ENCODE measurements around the gene PLEKHA5. TPM values are rescaled to one million over a fixed set of nuclear protein-coding genes. Genes with fewer than 3 reads are reported as not detected.
"Not testable (repeated sequence)": the region's sequence is repeated elsewhere in the genome, so short reads cannot be mapped to it uniquely, and the experiment has no call there.

Gene PLEKHA5
- total RNA-seq, 2 experiments from 2014 or later: 4.5 to 5.1 TPM

GRCh38 chr12:19165451-19165850 is 35.9 kb downstream of the PLEKHA5 start:
- Mint-ChIP-seq H3K27me3 (no peaks in the 10 kb centered on the region), H3K4me1 (no peaks in the 10 kb centered on the region), H3K9me3 (no peaks in the 10 kb centered on the region), H3K36me3 (ENCODE audit: low read depth) (no peaks in the 10 kb centered on the region), H3K4me3 (no peak overlapping the region), H3K27ac (no peak overlapping the region)
- POLR2A ChIA-PET: no interaction called here
- no peak for DNase-seq
- CTCF ChIA-PET: no interaction called here

DNA sequence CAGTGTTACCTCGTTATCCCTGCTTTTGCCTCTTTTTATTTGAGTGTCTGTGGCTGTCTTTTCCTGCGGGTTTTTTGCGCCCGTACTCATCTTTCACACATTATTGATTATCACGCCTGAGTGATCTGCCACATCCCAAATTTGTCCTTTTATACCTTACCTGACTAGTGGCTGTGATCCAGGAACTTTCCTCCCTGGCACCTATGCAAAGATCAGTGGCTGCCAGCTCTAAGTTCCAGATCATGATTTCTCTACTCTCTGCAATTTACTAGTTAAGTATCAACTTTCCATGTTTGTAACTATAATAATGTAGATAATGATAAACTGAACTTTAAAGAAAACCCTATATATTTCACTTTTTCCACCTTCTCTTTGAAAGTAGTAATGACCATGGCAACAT is 36.9 kb downstream of the PLEKHA5 start:
- Mint-ChIP-seq H3K27me3 (no peaks in the 10 kb centered on the region), H3K4me1 (no peaks in the 10 kb centered on the region), H3K27ac (no peak overlapping the region), H3K36me3 (ENCODE audit: low read depth) (no peaks in the 10 kb centered on the region), H3K4me3 (no peak overlapping the region), H3K9me3 (no peaks in the 10 kb centered on the region)
- CTCF ChIA-PET: no interaction called here
- POLR2A ChIA-PET: no interaction called here
- DNase-seq: no peak

- DNase-seq: no peak
- Mint-ChIP-seq H3K36me3 (ENCODE audit: low read depth) (no peaks in the 10 kb centered on the region), H3K4me3 (no peak overlapping the region), H3K4me1 (no peaks in the 10 kb centered on the region), H3K27me3 (no peaks in the 10 kb centered on the region), H3K27ac (no peak overlapping the region), H3K9me3 (no peaks in the 10 kb centered on the region)
- ChIA-PET CTCF (no interaction called here), POLR2A (no interaction called here)
Observed at GRCh38 chr12:19166956-19167355, 37.4 kb downstream of the PLEKHA5 start.

- ChIA-PET POLR2A (no interaction called here), CTCF (no interaction called here)
- Mint-ChIP-seq H3K9me3 (no peaks in the 10 kb centered on the region), H3K27me3 (no peaks in the 10 kb centered on the region), H3K36me3 (ENCODE audit: low read depth) (no peaks in the 10 kb centered on the region), H3K27ac (no peak overlapping the region), H3K4me1 (no peaks in the 10 kb centered on the region), H3K4me3 (no peak overlapping the region)
- DNase-seq: no peak
Observed at GRCh38 chr12:19167708-19168107, 38.2 kb downstream of the PLEKHA5 start.

DNA sequence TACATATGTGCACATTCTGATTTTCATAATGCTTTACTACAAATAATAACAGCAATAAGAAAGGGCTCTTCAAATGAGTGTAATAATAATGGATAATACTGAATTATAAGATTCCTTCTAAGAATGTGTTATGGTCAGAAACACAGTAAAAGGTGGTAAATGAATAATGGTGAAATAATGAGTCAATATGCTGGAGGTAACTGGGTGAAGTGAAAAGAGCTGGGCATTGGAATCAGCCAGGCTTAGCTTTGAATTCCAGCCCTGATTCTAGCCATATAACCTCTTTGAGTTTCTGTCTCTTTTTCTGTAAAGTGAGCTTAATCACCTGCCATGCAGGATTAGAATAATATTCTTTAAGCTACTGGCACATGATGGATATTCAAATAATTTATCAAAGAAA is 39.1 kb downstream of the PLEKHA5 start:
- ChIA-PET POLR2A (no interaction called here), CTCF (no interaction called here)
- Mint-ChIP-seq H3K4me1 (no peaks in the 10 kb centered on the region), H3K27me3 (no peaks in the 10 kb centered on the region), H3K4me3 (no peak overlapping the region), H3K36me3 (ENCODE audit: low read depth) (no peaks in the 10 kb centered on the region), H3K27ac (no peak overlapping the region), H3K9me3 (no peaks in the 10 kb centered on the region)
- DNase-seq: no peak

GRCh38 chr12:19169222-19169621 is 39.7 kb downstream of the PLEKHA5 start:
- H3K27ac Mint-ChIP-seq: no peak overlapping the region
- POLR2A ChIA-PET: no interaction called here

GRCh38 chr12:19170286-19170685 is 40.8 kb downstream of the PLEKHA5 start:
- H3K27ac Mint-ChIP-seq; DNase-seq; H3K9me3 Mint-ChIP-seq; H3K4me3 Mint-ChIP-seq; H3K27me3 Mint-ChIP-seq; H3K4me1 Mint-ChIP-seq; H3K36me3 Mint-ChIP-seq (ENCODE audit: low read depth); CTCF ChIA-PET; POLR2A ChIA-PET: not testable (repeated sequence)

More at GRCh38 chr12:19169222-19169621, 39.7 kb downstream of the PLEKHA5 start:
- H3K9me3 Mint-ChIP-seq: no peaks in the 10 kb centered on the region
- no peaks in the 10 kb centered on the region for H3K4me1 Mint-ChIP-seq
- DNase-seq: no peak
- H3K36me3 Mint-ChIP-seq (ENCODE audit: low read depth): no peaks in the 10 kb centered on the region
- CTCF ChIA-PET: interaction anchor here (0.5 kb wide), 1 partner anchor 225 kb away, joined by 3 read pairs; no protein-coding TSS in a partner anchor
- no peak overlapping the region for H3K4me3 Mint-ChIP-seq
- H3K27me3 Mint-ChIP-seq: no peaks in the 10 kb centered on the region

DNA sequence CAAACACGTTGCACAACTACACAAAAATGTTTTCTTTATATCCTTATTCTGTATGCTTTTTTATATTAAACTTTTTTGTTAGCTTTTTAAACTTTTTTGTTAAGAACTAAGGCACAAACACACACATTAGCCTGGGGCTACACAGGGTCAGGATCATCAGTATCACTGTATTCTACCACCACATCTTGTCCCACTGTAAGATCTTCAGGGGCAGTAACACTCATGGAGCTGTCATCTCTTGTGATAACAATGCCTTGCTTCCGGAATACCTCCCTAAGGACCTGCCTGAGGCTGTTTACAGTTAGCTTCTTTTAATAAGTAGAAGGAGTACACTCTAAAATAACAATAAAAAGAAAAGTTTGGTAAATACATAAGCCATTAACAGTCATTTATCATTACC is 42.2 kb downstream of the PLEKHA5 start:
- POLR2A ChIA-PET: no interaction called here
- Mint-ChIP-seq H3K27ac (no peak overlapping the region), H3K36me3 (ENCODE audit: low read depth) (no peaks in the 10 kb centered on the region), H3K9me3 (no peaks in the 10 kb centered on the region), H3K27me3 (no peaks in the 10 kb centered on the region), H3K4me3 (no peak overlapping the region), H3K4me1 (no peaks in the 10 kb centered on the region)
- CTCF ChIA-PET: no interaction called here
- no peak for DNase-seq

DNA sequence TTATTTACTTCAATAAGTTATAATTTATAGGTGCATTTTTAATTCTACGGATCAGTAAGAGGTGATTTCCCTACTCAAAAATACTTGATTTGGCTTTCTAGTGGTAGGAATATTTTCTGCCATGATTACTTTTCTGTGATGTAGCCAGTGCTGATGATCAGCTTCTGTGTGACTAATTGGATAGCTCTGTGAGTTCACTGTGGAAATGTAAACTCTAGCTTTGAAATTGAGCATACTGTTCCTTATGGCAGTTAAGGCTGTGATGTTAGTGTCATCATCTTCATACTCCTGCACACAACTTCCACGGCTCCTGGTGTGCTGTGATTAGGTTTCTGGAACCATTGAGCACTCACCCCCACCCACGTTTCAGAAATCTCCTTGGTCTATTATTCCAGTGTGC is 48.2 kb downstream of the PLEKHA5 start:
- H3K9me3 Mint-ChIP-seq: no peaks in the 10 kb centered on the region
- no peak overlapping the region for H3K27ac Mint-ChIP-seq
- no peaks in the 10 kb centered on the region for H3K36me3 Mint-ChIP-seq (ENCODE audit: low read depth)
- ChIA-PET POLR2A (no interaction called here), CTCF (no interaction called here)
- no peak for DNase-seq
- no peaks in the 10 kb centered on the region for H3K27me3 Mint-ChIP-seq
- H3K4me3 Mint-ChIP-seq: no peak overlapping the region
- no peaks in the 10 kb centered on the region for H3K4me1 Mint-ChIP-seq

DNA sequence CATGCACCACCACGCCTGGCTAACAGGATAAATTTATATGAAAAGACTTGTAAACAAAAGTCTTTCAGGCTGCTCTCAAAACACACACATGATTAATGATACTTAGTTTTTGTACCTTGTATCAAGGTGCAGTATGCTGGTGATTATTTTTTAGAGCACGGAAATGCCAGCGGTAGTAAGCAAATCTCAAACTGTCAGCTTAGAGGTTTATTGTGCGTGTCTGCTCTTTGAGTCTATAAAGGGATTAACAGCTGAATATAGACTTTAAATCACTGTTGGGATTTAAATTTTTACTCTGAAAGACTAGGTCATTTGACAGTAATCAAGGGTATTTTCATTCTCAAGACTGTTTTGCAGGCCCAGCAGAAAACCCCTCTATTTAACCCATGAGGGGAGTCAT is 50.5 kb downstream of the PLEKHA5 start:
- no peaks in the 10 kb centered on the region for H3K36me3 Mint-ChIP-seq (ENCODE audit: low read depth)
- no peak for DNase-seq
- H3K27me3 Mint-ChIP-seq: no peaks in the 10 kb centered on the region
- ChIA-PET POLR2A (no interaction called here), CTCF (no interaction called here)
- H3K4me3 Mint-ChIP-seq: no peak overlapping the region
- H3K9me3 Mint-ChIP-seq: no peaks in the 10 kb centered on the region
- no peaks in the 10 kb centered on the region for H3K4me1 Mint-ChIP-seq
- no peak overlapping the region for H3K27ac Mint-ChIP-seq

DNA sequence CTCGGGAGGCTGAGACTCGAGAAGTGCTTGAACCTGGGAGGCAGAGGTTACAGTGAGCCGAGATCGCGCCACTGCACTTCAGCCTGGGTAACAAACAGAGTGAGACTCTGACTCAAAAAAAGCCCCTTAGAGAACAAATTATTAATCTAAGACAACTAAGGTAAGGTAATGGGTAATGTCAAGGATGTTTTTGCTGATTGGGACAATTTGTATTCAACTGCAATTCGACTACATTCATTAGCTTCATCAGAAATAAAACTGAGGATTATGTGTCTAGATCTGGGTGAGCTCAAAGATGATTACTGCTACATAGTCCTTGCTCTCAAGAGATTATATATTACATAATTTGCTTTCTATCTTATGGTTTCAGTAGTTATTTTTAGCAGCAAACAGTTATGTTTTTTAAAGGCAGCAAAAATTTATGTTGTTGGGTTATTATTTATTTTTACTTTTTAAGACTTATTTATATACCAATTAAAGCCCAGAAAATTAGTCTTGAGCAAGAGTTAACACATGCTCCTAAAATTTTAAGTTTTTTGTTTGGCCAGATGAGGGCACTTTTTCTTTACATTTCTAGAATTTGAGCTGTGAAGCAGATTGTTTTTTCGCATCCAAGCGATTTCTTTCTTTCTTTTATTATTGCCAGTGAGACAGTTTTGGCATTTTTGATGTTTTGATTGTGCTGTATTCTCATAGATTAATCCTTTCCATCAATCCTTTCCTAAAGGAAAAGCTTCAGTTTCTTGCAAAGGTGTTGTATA is 52.3 kb downstream of the PLEKHA5 start:
- POLR2A ChIA-PET: no interaction called here
- CTCF ChIA-PET: no interaction called here
- no peaks in the 10 kb centered on the region for H3K9me3 Mint-ChIP-seq
- DNase-seq: no peak
- H3K4me1 Mint-ChIP-seq: no peaks in the 10 kb centered on the region
- no peaks in the 10 kb centered on the region for H3K36me3 Mint-ChIP-seq (ENCODE audit: low read depth)
- no peak overlapping the region for H3K27ac Mint-ChIP-seq
- H3K27me3 Mint-ChIP-seq: peaks cover 2% of the 10 kb centered on the region
- no peak overlapping the region for H3K4me3 Mint-ChIP-seq

DNA sequence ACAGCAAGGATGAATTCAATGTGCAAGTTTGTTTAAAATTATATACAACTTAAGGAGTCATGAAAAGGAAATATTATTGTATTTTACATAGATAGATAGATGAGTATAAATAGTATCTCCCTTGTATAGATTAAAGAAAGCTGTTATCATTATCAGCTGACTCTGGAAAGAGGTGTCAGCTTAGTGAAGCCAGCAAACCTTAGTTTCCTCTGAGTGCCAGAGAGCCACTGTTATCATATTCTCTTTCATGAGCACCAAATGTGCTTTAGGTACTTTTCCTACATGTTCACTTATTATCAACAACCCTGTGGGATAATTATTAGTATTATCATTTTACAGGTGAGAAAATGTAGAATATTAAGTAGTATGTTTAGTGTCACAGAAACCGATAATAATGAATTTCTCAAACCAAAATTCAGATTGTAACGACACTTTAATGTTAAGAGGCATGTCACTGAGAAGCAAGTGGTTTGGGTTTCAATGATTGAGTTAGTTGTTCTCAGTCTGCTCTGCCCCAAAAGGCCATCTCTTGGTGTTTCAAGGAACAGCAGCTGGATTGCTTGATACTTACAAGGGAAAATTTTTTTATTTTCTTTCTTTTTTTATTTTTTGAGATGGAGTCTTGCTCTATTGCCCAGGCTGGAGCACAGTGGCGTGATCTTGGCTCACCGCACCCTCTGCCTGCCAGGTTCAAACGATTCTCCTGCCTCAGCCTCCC is 53.7 kb downstream of the PLEKHA5 start:
- CTCF ChIA-PET: no interaction called here
- POLR2A ChIA-PET: no interaction called here
- no peak for DNase-seq
- peaks cover 2% of the 10 kb centered on the region for H3K27me3 Mint-ChIP-seq
- no peak overlapping the region for H3K27ac Mint-ChIP-seq
- no peak overlapping the region for H3K4me3 Mint-ChIP-seq
- no peaks in the 10 kb centered on the region for H3K9me3 Mint-ChIP-seq
- no peaks in the 10 kb centered on the region for H3K36me3 Mint-ChIP-seq (ENCODE audit: low read depth)
- no peaks in the 10 kb centered on the region for H3K4me1 Mint-ChIP-seq

GRCh38 chr12:19185262-19185929 is 55.9 kb downstream of the PLEKHA5 start:
- H3K4me1 Mint-ChIP-seq: no peaks in the 10 kb centered on the region
- ChIA-PET POLR2A (no interaction called here), CTCF (interaction anchor here (0.6 kb wide), 1 partner anchor 165 kb away, joined by 3 read pairs; no protein-coding TSS in a partner anchor)
- DNase-seq: no peak
- no peak overlapping the region for H3K27ac Mint-ChIP-seq
- no peak overlapping the region for H3K4me3 Mint-ChIP-seq
- H3K9me3 Mint-ChIP-seq: no peaks in the 10 kb centered on the region
- H3K27me3 Mint-ChIP-seq: peaks cover 2% of the 10 kb centered on the region
- no peaks in the 10 kb centered on the region for H3K36me3 Mint-ChIP-seq (ENCODE audit: low read depth)

Data from activated CD4-positive, alpha-beta T cell treated with anti-CD3 and anti-CD28 coated beads, Interleukin-2, amount 10 ng/mL, durations not matched to agents 7 days and 5 days (primary cell).